HEK293 (cell line): ENCODE data around the gene WDR45B.

Experiments used
- GLI4 ChIP-seq: fragments of 450-650 bp; formaldehyde crosslinking; IDR thresholded peaks from 2 replicates; pipeline ENCODE4 v1.5.1; 2016; ENCODE audit warnings: missing biosample characterization, missing genetic modification characterization
- GLIS2 ChIP-seq: fragments of 450-650 bp; formaldehyde crosslinking; IDR thresholded peaks from 2 replicates; pipeline ENCODE4 v1.5.1; 2016; ENCODE audit warnings: missing biosample characterization, missing genetic modification characterization
- KLF9 ChIP-seq: fragments of 450-650 bp; formaldehyde crosslinking; IDR thresholded peaks from 2 replicates; pipeline ENCODE4 v1.5.1; 2016; ENCODE audit warnings: missing biosample characterization, missing genetic modification characterization, low read depth
- SP3 ChIP-seq: fragments of 450-650 bp; formaldehyde crosslinking; IDR thresholded peaks from 2 replicates; pipeline ENCODE4 v1.5.1; 2016; ENCODE audit warnings: missing biosample characterization, missing genetic modification characterization
- TCF7L2 ChIP-seq: IDR thresholded peaks from 2 replicates; pipeline ENCODE4 v1.6.1; 2011; ENCODE audit warnings: low read depth, mild to moderate bottlenecking, inconsistent platforms, low read length, moderate library complexity, borderline replicate concordance
- TRIM28 ChIP-seq: IDR thresholded peaks from 2 replicates; pipeline ENCODE4 v1.6.1; 2011; ENCODE audit warnings: low read length, control low read depth, borderline replicate concordance
- ZBTB8A ChIP-seq: fragments of 450-650 bp; formaldehyde crosslinking; IDR thresholded peaks from 2 replicates; pipeline ENCODE4 v1.5.1; 2016; ENCODE audit warnings: missing biosample characterization, missing genetic modification characterization
- ZNF214 ChIP-seq: fragments of 450-650 bp; formaldehyde crosslinking; IDR thresholded peaks from 2 replicates; pipeline ENCODE4 v1.5.1; 2017; ENCODE audit warnings: missing biosample characterization, mild to moderate bottlenecking, missing genetic modification characterization, borderline replicate concordance
- ZNF24 ChIP-seq: fragments of 450-650 bp; formaldehyde crosslinking; IDR thresholded peaks from 2 replicates; pipeline ENCODE4 v1.5.1; 2016; ENCODE audit warnings: missing biosample characterization, missing genetic modification characterization
- ZNF302 ChIP-seq: fragments of 450-650 bp; formaldehyde crosslinking; IDR thresholded peaks from 2 replicates; pipeline ENCODE4 v1.5.1; 2016; ENCODE audit warnings: missing biosample characterization, missing genetic modification characterization, low read depth
- ZNF366 ChIP-seq: fragments of 450-650 bp; formaldehyde crosslinking; conservative IDR thresholded peaks from 2 replicates; pipeline ENCODE4 v1.5.1; 2016; ENCODE audit warnings: missing biosample characterization, missing genetic modification characterization
- ZNF416 ChIP-seq: fragments of 450-650 bp; formaldehyde crosslinking; IDR thresholded peaks from 2 replicates; pipeline ENCODE4 v1.5.1; 2016; ENCODE audit warnings: missing biosample characterization, missing genetic modification characterization
- ZNF426 ChIP-seq: fragments of 450-650 bp; formaldehyde crosslinking; IDR thresholded peaks from 2 replicates; pipeline ENCODE4 v1.5.1; 2017; ENCODE audit warnings: missing biosample characterization, missing genetic modification characterization, mild to moderate bottlenecking, inconsistent platforms, moderate library complexity
- ZNF473 ChIP-seq: fragments of 450-650 bp; formaldehyde crosslinking; IDR thresholded peaks from 2 replicates; pipeline ENCODE4 v1.5.1; 2017; ENCODE audit warnings: missing biosample characterization, missing genetic modification characterization
- ZNF514 ChIP-seq: fragments of 450-650 bp; formaldehyde crosslinking; IDR thresholded peaks from 2 replicates; pipeline ENCODE4 v1.5.1; 2016; ENCODE audit warnings: missing biosample characterization, missing genetic modification characterization
- ZNF549 ChIP-seq: fragments of 450-650 bp; IDR thresholded peaks from 2 replicates; pipeline ENCODE4 v1.5.1; 2018; ENCODE audit warnings: missing biosample characterization, missing genetic modification characterization, mild to moderate bottlenecking, inconsistent platforms, moderate library complexity
- ZNF571 ChIP-seq: fragments of 450-650 bp; formaldehyde crosslinking; IDR thresholded peaks from 2 replicates; pipeline ENCODE4 v1.5.0; 2017; ENCODE audit warnings: missing biosample characterization, missing genetic modification characterization
- ZNF585B ChIP-seq: fragments of 450-650 bp; formaldehyde crosslinking; IDR thresholded peaks from 2 replicates; pipeline ENCODE4 v1.5.1; 2016; ENCODE audit warnings: missing biosample characterization, missing genetic modification characterization
- ZNF664 ChIP-seq: fragments of 450-650 bp; formaldehyde crosslinking; IDR thresholded peaks from 2 replicates; pipeline ENCODE4 v1.5.1; 2016; ENCODE audit warnings: missing biosample characterization, missing genetic modification characterization
- ZNF830 ChIP-seq: fragments of 450-650 bp; IDR thresholded peaks from 2 replicates; pipeline ENCODE4 v1.5.0; 2018; ENCODE audit warnings: missing biosample characterization, missing genetic modification characterization, low read depth, mild to moderate bottlenecking, moderate library complexity
- TF ChIP-seq, protein P1 (sequence below): fragments of 450-650 bp; formaldehyde crosslinking; IDR thresholded peaks from 2 replicates; pipeline ENCODE4 v1.5.1; 2016; ENCODE audit warnings: missing biosample characterization, missing genetic modification characterization, low read depth
- TF ChIP-seq, protein P2 (sequence below): fragments of 450-650 bp; formaldehyde crosslinking; IDR thresholded peaks from 2 replicates; pipeline ENCODE4 v1.5.1; 2017; ENCODE audit warnings: missing biosample characterization, missing genetic modification characterization
- TF ChIP-seq, protein P3 (sequence below): fragments of 450-650 bp; formaldehyde crosslinking; IDR thresholded peaks from 2 replicates; pipeline ENCODE4 v1.5.1; 2016; ENCODE audit warnings: missing biosample characterization, missing genetic modification characterization
- TF ChIP-seq, protein P4 (sequence below): fragments of 450-650 bp; formaldehyde crosslinking; IDR thresholded peaks from 2 replicates; pipeline ENCODE4 v1.5.1; 2016; ENCODE audit warnings: missing biosample characterization, missing genetic modification characterization
- TF ChIP-seq, protein P5 (sequence below): IDR thresholded peaks from 2 replicates; pipeline ENCODE4 v1.6.1; 2011; ENCODE audit warnings: mild to moderate bottlenecking, low read depth, low read length, borderline replicate concordance
- TF ChIP-seq, protein P6 (sequence below): fragments of 450-650 bp; formaldehyde crosslinking; IDR thresholded peaks from 2 replicates; pipeline ENCODE4 v1.5.1; 2016; ENCODE audit warnings: missing biosample characterization, missing genetic modification characterization
- TF ChIP-seq, protein P7 (sequence below): fragments of 450-650 bp; formaldehyde crosslinking; IDR thresholded peaks from 2 replicates; pipeline ENCODE4 v1.5.1; 2016; ENCODE audit warnings: missing biosample characterization, missing genetic modification characterization

WDR45B gene

DNA sequence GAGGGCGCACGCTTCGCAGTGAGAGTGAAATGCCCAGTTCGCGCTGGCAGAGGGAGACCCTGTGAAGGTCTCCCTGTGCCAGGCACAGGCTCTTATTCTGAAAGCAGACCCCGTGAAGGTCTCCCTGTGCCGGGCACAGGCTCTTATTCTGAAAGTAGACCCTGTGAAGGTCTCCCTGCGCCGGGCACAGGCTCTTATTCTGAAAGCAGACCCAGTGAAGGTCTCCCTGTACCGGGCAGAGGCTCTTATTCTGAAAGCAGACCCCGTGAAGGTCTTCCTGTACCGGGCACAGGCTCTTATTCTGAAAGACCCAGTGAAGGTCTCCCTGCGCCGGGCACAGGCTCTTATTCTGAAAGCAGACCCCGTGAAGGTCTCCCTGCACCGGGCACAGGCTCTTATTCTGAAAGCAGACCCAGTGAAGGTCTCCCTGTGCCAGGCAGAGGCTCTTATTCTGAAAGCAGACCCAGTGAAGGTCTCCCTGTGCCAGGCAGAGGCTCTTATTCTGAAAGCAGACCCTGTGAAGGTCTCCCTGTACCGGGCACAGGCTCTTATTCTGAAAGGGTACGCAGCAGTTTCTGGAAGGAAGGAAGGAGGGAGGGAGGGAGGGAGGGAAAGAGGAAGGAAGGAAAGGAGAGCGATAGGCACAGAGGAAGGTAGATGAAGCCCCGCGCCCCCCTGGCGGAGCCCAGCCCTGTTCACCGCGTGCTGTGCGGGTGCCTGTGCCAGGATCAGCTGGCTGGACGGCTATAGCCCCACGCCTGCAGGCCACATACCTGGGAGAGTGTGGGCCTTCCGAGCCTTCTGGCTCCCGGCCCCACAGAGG, 55.3 kb downstream of the WDR45B start (continued):
- TF ChIP-seq ZNF214 (tag by site-specific recombination): no peak
- no peak for TF ChIP-seq ZNF585B (tag by site-specific recombination)
- TF ChIP-seq KLF9 (tag by site-specific recombination): no peak
- TF ChIP-seq TCF7L2: no peak
- TF ChIP-seq, protein P1, sequence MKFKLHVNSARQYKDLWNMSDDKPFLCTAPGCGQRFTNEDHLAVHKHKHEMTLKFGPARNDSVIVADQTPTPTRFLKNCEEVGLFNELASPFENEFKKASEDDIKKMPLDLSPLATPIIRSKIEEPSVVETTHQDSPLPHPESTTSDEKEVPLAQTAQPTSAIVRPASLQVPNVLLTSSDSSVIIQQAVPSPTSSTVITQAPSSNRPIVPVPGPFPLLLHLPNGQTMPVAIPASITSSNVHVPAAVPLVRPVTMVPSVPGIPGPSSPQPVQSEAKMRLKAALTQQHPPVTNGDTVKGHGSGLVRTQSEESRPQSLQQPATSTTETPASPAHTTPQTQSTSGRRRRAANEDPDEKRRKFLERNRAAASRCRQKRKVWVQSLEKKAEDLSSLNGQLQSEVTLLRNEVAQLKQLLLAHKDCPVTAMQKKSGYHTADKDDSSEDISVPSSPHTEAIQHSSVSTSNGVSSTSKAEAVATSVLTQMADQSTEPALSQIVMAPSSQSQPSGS: no peak
- TF ChIP-seq, protein P2, sequence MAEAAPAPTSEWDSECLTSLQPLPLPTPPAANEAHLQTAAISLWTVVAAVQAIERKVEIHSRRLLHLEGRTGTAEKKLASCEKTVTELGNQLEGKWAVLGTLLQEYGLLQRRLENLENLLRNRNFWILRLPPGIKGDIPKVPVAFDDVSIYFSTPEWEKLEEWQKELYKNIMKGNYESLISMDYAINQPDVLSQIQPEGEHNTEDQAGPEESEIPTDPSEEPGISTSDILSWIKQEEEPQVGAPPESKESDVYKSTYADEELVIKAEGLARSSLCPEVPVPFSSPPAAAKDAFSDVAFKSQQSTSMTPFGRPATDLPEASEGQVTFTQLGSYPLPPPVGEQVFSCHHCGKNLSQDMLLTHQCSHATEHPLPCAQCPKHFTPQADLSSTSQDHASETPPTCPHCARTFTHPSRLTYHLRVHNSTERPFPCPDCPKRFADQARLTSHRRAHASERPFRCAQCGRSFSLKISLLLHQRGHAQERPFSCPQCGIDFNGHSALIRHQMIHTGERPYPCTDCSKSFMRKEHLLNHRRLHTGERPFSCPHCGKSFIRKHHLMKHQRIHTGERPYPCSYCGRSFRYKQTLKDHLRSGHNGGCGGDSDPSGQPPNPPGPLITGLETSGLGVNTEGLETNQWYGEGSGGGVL (tag by site-specific recombination): no peak
- TF ChIP-seq TRIM28: peak; percentile 54; the same call in 1 of the 2 replicates
- no peak for TF ChIP-seq ZNF664 (tag by site-specific recombination)
- TF ChIP-seq, protein P3, sequence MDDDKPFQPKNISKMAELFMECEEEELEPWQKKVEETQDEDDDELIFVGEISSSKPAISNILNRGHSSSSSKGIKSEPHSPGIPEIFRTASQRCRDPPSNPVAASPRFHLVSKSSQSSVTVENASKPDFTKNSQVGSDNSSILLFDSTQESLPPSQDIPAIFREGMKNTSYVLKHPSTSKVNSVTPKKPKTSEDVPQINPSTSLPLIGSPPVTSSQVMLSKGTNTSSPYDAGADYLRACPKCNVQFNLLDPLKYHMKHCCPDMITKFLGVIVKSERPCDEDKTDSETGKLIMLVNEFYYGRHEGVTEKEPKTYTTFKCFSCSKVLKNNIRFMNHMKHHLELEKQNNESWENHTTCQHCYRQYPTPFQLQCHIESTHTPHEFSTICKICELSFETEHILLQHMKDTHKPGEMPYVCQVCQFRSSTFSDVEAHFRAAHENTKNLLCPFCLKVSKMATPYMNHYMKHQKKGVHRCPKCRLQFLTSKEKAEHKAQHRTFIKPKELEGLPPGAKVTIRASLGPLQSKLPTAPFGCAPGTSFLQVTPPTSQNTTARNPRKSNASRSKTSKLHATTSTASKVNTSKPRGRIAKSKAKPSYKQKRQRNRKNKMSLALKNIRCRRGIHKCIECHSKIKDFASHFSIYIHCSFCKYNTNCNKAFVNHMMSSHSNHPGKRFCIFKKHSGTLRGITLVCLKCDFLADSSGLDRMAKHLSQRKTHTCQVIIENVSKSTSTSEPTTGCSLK (tag by site-specific recombination): no peak
- TF ChIP-seq ZNF571 (tag by site-specific recombination): no peak
- no peak for TF ChIP-seq ZNF416
- no peak for TF ChIP-seq ZNF426 (tag by site-specific recombination)
- TF ChIP-seq GLIS2: no peak; the same call in 1 of the 2 replicates
- no peak for TF ChIP-seq GLI4 (tag by site-specific recombination)
- TF ChIP-seq, protein P4, sequence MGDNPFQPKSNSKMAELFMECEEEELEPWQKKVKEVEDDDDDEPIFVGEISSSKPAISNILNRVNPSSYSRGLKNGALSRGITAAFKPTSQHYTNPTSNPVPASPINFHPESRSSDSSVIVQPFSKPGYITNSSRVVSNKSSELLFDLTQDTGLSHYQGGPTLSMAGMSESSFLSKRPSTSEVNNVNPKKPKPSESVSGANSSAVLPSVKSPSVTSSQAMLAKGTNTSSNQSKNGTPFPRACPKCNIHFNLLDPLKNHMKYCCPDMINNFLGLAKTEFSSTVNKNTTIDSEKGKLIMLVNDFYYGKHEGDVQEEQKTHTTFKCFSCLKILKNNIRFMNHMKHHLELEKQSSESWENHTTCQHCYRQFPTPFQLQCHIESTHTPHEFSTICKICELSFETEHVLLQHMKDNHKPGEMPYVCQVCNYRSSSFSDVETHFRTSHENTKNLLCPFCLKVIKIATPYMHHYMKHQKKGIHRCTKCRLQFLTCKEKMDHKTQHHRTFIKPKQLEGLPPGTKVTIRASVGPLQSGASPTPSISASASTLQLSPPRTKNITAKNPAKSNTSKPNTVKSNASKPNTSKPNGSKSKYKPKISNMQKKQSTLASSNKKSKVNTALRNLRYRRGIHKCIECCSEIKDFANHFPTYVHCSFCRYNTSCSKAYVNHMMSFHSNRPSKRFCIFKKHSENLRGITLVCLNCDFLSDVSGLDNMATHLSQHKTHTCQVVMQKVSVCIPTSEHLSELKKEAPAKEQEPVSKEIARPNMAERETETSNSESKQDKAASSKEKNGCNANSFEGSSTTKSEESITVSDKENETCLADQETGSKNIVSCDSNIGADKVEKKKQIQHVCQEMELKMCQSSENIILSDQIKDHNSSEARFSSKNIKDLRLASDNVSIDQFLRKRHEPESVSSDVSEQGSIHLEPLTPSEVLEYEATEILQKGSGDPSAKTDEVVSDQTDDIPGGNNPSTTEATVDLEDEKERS: no peak
- TF ChIP-seq ZBTB8A: peak; percentile 88
- no peak for TF ChIP-seq SP3 (tag by site-specific recombination)
- TF ChIP-seq ZNF24 (tag by site-specific recombination): no peak
- TF ChIP-seq ZNF302 (tag by site-specific recombination): no peak
- no peak for TF ChIP-seq ZNF473
- TF ChIP-seq, protein P5, sequence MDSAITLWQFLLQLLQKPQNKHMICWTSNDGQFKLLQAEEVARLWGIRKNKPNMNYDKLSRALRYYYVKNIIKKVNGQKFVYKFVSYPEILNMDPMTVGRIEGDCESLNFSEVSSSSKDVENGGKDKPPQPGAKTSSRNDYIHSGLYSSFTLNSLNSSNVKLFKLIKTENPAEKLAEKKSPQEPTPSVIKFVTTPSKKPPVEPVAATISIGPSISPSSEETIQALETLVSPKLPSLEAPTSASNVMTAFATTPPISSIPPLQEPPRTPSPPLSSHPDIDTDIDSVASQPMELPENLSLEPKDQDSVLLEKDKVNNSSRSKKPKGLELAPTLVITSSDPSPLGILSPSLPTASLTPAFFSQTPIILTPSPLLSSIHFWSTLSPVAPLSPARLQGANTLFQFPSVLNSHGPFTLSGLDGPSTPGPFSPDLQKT: no peak
- peak; percentile 45; the same call in 1 of the 2 replicates for TF ChIP-seq ZNF366 (tag by site-specific recombination)
- no peak for TF ChIP-seq ZNF549 (tag by site-specific recombination)
- TF ChIP-seq ZNF830 (tag by site-specific recombination): no peak
- TF ChIP-seq ZNF514 (tag by site-specific recombination): no peak
- TF ChIP-seq, protein P6, sequence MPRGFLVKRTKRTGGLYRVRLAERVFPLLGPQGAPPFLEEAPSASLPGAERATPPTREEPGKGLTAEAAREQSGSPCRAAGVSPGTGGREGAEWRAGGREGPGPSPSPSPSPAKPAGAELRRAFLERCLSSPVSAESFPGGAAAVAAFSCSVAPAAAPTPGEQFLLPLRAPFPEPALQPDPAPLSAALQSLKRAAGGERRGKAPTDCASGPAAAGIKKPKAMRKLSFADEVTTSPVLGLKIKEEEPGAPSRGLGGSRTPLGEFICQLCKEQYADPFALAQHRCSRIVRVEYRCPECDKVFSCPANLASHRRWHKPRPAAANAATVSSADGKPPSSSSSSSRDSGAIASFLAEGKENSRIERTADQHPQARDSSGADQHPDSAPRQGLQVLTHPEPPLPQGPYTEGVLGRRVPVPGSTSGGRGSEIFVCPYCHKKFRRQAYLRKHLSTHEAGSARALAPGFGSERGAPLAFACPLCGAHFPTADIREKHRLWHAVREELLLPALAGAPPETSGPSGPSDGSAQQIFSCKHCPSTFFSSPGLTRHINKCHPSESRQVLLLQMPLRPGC (tag by site-specific recombination): no peak
- TF ChIP-seq, protein P7, sequence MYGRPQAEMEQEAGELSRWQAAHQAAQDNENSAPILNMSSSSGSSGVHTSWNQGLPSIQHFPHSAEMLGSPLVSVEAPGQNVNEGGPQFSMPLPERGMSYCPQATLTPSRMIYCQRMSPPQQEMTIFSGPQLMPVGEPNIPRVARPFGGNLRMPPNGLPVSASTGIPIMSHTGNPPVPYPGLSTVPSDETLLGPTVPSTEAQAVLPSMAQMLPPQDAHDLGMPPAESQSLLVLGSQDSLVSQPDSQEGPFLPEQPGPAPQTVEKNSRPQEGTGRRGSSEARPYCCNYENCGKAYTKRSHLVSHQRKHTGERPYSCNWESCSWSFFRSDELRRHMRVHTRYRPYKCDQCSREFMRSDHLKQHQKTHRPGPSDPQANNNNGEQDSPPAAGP (tag by site-specific recombination): peak; percentile 23; the same call in 1 of the 2 replicates
